ENCODE data around the gene TVP23A. TPM values are rescaled to one million over a fixed set of nuclear protein-coding genes. Genes with fewer than 3 reads are reported as not detected.

Gene TVP23A
- total RNA-seq (2022; extraction: Qiagen RNA extraction; ENCODE audit: low read depth): 0.03 to 0.35 TPM (median 0.15 TPM) in 5 replicates

GRCh38 chr16:10817963-10818941 is at the start of gene TVP23A:
TVP23A (minus strand) TSS chr16:10818794; CDS start chr16:10818493, 301 bp downstream.

GRCh38 chr16:10743610-10744369 is 74.8 kb downstream of the TVP23A start, which contains the start of gene NUBP1:
NUBP1 (plus strand) TSS chr16:10743842; CDS start chr16:10743864, 22 bp downstream.

Other genes with a start within 250 kb of the TVP23A start
- 21.9 to 35.6 TPM (median 31.5 TPM) in 5 replicates for gene EMP2, start 238.2 kb downstream of the TVP23A start, total RNA-seq (2022; extraction: Qiagen RNA extraction; ENCODE audit: low read depth)
- 0.14 TPM in 1 of 5 replicates, not detected in the others for gene TEKT5, start 123.9 kb downstream of the TVP23A start, total RNA-seq (2022; extraction: Qiagen RNA extraction; ENCODE audit: low read depth)
- gene NUBP1, start 75.0 kb downstream of the TVP23A start, total RNA-seq (2022; extraction: Qiagen RNA extraction; ENCODE audit: low read depth): 44.5 to 46.8 TPM (median 45.2 TPM) in 5 replicates
- 0.05 to 0.17 TPM (median 0.08 TPM) in 5 replicates for gene CIITA, start 58.4 kb upstream of the TVP23A start, total RNA-seq (2022; extraction: Qiagen RNA extraction; ENCODE audit: low read depth)
- gene DEXI, start 123.7 kb upstream of the TVP23A start, total RNA-seq (2022; extraction: Qiagen RNA extraction; ENCODE audit: low read depth): 33.2 to 43.8 TPM (median 42.3 TPM) in 5 replicates
- gene CLEC16A, start 125.8 kb upstream of the TVP23A start, total RNA-seq (2022; extraction: Qiagen RNA extraction; ENCODE audit: low read depth): 7.8 to 9.6 TPM (median 9.0 TPM) in 5 replicates